Sigmoid colon (tissue), 4 donors: ENCODE measurements around the gene SHCBP1.

ENCODE experiments used
- CTCF ChIP-seq, 4 experiments: fragments of 450-650 bp in 3 of 4; fragments of 200-600 bp in 1 of 4; IDR thresholded peaks; one replicate each; pipeline ENCODE4 v1.5.1; 2016 to 2019; ENCODE audit warnings: antibody characterized with exemption in 4 of 4, mild to moderate bottlenecking in 3 of 4, moderate library complexity in 2 of 4
- EP300 ChIP-seq, 4 donors: sonication (generic); formaldehyde crosslinking; IDR thresholded peaks; one replicate each; pipeline ENCODE4 v1.6.1; 2017; ENCODE audit warnings: antibody characterized with exemption in 4 of 4

DNA sequence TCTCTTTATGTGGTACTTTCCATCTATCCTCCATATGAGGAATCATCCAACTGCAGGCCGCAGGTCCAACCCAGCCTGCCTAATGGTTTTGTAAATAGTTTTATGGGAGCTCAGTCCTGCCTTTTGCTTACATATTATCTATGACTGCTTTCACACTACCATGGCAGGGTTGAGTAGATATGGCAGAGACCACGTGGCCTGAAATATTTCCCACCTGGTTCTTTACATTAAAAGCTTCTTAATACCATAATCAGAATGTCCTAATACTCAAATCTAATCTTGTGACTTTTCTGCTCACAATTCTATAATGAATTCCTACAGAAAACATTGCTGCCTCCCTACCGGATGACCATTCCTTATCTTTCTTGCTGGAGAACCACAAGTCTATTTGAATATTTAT lies 71.7 kb downstream of the SHCBP1 start:
- TF ChIP-seq CTCF (IDR thresholded peaks at IDR 0.05): no peak
- no peak for TF ChIP-seq EP300 (IDR thresholded peaks at IDR 0.05)
